AG10803 (cell line): Measurements from ENCODE around the gene MAGOH.
"Not testable (repeated sequence)": the region's sequence is repeated elsewhere in the genome, so short reads cannot be mapped to it uniquely, and the experiment has no call there.

ENCODE experiments used
- DNase-seq: peaks from one replicate; pipeline ENCODE4 v3.0.0; 2010; ENCODE audit warnings: low read depth
- H3K4me3 ChIP-seq: 2 replicates; pipeline ENCODE4 v1.5.1; 2011; ENCODE audit warnings: mild to moderate bottlenecking, low read length, control low read depth
- CTCF ChIP-seq: conservative IDR thresholded peaks from 2 replicates; pipeline ENCODE4 v1.5.1; 2011; ENCODE audit warnings: mild to moderate bottlenecking, low read length, control low read depth, inconsistent platforms

The MAGOH gene

GRCh38 chr1:53187401-53187800 lies 50.9 kb downstream of the MAGOH start:
- DNase-seq, result no peak
- no peak overlapping the region for H3K4me3 ChIP-seq

GRCh38 chr1:53186533-53186932 lies 51.8 kb downstream of the MAGOH start:
- TF ChIP-seq CTCF, result no peak
- DNase-seq, result no peak
- no peak overlapping the region for H3K4me3 ChIP-seq

More at GRCh38 chr1:53187401-53187800, 50.9 kb downstream of the MAGOH start:
- no peak for TF ChIP-seq CTCF

- not testable (repeated sequence) for DNase-seq, H3K4me3 ChIP-seq
Measured at GRCh38 chr1:53185955-53186297, 52.4 kb downstream of the MAGOH start.

- no peak for TF ChIP-seq CTCF
- H3K4me3 ChIP-seq, result no peak overlapping the region
- peak; percentile 32 for DNase-seq
Measured at GRCh38 chr1:53183095-53183990, 55.0 kb downstream of the MAGOH start.

GRCh38 chr1:53182716-53183094 lies 55.6 kb downstream of the MAGOH start:
- no peak for DNase-seq
- no peak overlapping the region for H3K4me3 ChIP-seq

GRCh38 chr1:53182111-53182593 lies 56.2 kb downstream of the MAGOH start:
- no peak overlapping the region for H3K4me3 ChIP-seq
- TF ChIP-seq CTCF, result peak; percentile 68
- DNase-seq, result peak; percentile 80

More at GRCh38 chr1:53182716-53183094, 55.6 kb downstream of the MAGOH start:
- TF ChIP-seq CTCF, result no peak

GRCh38 chr1:53180951-53181350 lies 57.4 kb downstream of the MAGOH start:
- TF ChIP-seq CTCF, result no peak
- no peak overlapping the region for H3K4me3 ChIP-seq

More at GRCh38 chr1:53180951-53181350, 57.4 kb downstream of the MAGOH start:
- no peak for DNase-seq
